Heart left ventricle (tissue), 16 donors: ENCODE measurements around the gene TRIM7. TPM values are rescaled to one million over a fixed set of nuclear protein-coding genes. Genes with fewer than 3 reads are reported as not detected.

Experiments
- ATAC-seq, 4 donors: fragments of 200-7000 bp; cut with Tn5 transposase; one replicate each; pipeline ENCODE4 v1.9.1; 2020 to 2022; ENCODE audit warnings: moderate library complexity in 4 of 4, mild to moderate bottlenecking in 3 of 4, moderate number of reproducible peaks in 1 of 4
- DNase-seq, 5 donors: peaks; one replicate each; pipeline ENCODE4 v3.0.0-alpha.2; 2020
- H3K27ac ChIP-seq, 12 donors: fragments of 200-600 bp; sonication (generic) in 4 of 12; one replicate each; pipeline versions ENCODE4 v1.5.0 to v1.8.0; 2016 to 2022; ENCODE audit warnings: mild to moderate bottlenecking in 2 of 12
- H3K27me3 ChIP-seq, 9 donors: fragments of 200-600 bp; sonication (generic) in 2 of 9; one replicate each; pipeline versions ENCODE4 v1.5.1 to v1.8.0; 2016 to 2022; ENCODE audit warnings: mild to moderate bottlenecking in 3 of 9
- H3K36me3 ChIP-seq, 9 donors: fragments of 200-600 bp; sonication (generic) in 2 of 9; one replicate each; pipeline versions ENCODE4 v1.5.0 to v1.8.0; 2018 to 2022; ENCODE audit warnings: mild to moderate bottlenecking in 2 of 9
- H3K4me1 ChIP-seq, 12 donors: fragments of 200-600 bp; sonication (generic) in 4 of 12; one replicate each; pipeline versions ENCODE4 v1.5.0 to v1.8.0; 2016 to 2022; ENCODE audit warnings: mild to moderate bottlenecking in 3 of 12
- H3K4me3 ChIP-seq, 12 donors: fragments of 200-600 bp; sonication (generic) in 4 of 12; one replicate each; pipeline versions ENCODE4 v1.5.0 to v1.8.0; 2017 to 2022; ENCODE audit warnings: mild to moderate bottlenecking in 9 of 12, moderate library complexity in 4 of 12
- H3K9me3 ChIP-seq, 12 donors: fragments of 200-600 bp; sonication (generic) in 4 of 12; one replicate each; pipeline versions ENCODE4 v1.5.0 to v1.8.0; 2016 to 2022; ENCODE audit warnings: mild to moderate bottlenecking in 1 of 12
- CTCF ChIP-seq, 12 donors: fragments of 200-600 bp; sonication (generic) in 4 of 12; IDR thresholded peaks; one replicate each; pipeline versions ENCODE4 v1.5.0 to v1.8.0; 2018 to 2022; ENCODE audit warnings: antibody characterized with exemption in 12 of 12, mild to moderate bottlenecking in 5 of 12
- POLR2A ChIP-seq, 2 donors: fragments of 450-650 bp; IDR thresholded peaks; one replicate each; pipeline ENCODE4 v1.6.1; 2017; ENCODE audit warnings: antibody characterized with exemption in 2 of 2, mild to moderate bottlenecking in 2 of 2, moderate library complexity in 2 of 2
- WGBS, 4 donors: extraction: QIAGEN DNeasy Blood & Tissue Kit in 2 of 4; methylation state at CpG; one replicate each; pipeline versions ENCODE4 v1.1.5 to v1.1.7; 2013 to 2018; 5-methylcytosine and 5-hydroxymethylcytosine counted together
- intact Hi-C, 10 donors: fragments of 100-400 bp; cut with DNase I; formaldehyde crosslinking; loops; one replicate each; pipeline versions ENCODE4 v1.11.1 to v1.14.2; 2022
- polyA plus RNA-seq, 2 donors: library from polyadenylated mRNA; stranded (reverse); fragments of 200-250 nt; gene quantifications; one replicate each; pipeline ENCODE4 v1.2.3, GENCODE V29; 2013
- total RNA-seq, 9 donors: library from RNA; depleted of rRNA in 2 of 9; stranded (reverse); fragments of >200 nt in 2 of 9; fragmentation: NEBNext Ultra II Directional in 3 of 9; extraction: Animal tissue kit (Norgen Biotek cat#: 25700) in 3 of 9; gene quantifications; one replicate each; pipeline versions ENCODE4 v1.1.0 to v1.2.4, GENCODE V29; 2016 to 2023
- donor health status: ischemic (EF 13 %, LVEDD 7.1; RV severe dilation, severe dysfunction).
- donor health status: healthy with polysubstance abuse.
- donor health status: DM: no; HTN: yes; CAD: no.
- donor health status: DM: no; HTN: no; CAD: no.
- donor health status: ischemic (EF 25% LVEDD 6.9; RV normal size, moderate dysfunction).
- donor health status: ischemic (EF 25% LVEDD 5.7; RV mildly dilated, moderate dysfunction).
- donor health status: healthy.
- donor health status: DM: yes; HTN: yes; CAD: no.
- donor health status: ischemic (EF 35%, LVEDD 5.7; RV mildly dilated, moderate dysfunction).
- donor health status: nonischemic (EF 11% LVEDD 7.7; RV severe dilation, severe dysfunction).
- donor health status: DM: yes; HTN: yes; CAD: no.
- donor health status: PGD.
- donor health status: ischemic (EF 29% LVEDD 5.4; RV normal size, mild dysfunction).
- donor health status: nonischemic (EF 23%, LVEDD 6.1; RV moderate dilation, normal function).

Gene TRIM7
- total and polyA plus RNA-seq, 11 donors, result 3.6 to 11.0 (median 6.7) TPM

- intact Hi-C loops, result no loop called here
- no peak overlapping the region for H3K27ac ChIP-seq
- WGBS, 4 donors, result 65 to 79% (median 77%) methylated on average over 9 of the region's 9 CpGs
- TF ChIP-seq CTCF (IDR thresholded peaks at IDR 0.05) (no peak), POLR2A (IDR thresholded peaks at IDR 0.05) (no peak)
- H3K27me3 ChIP-seq, result no peaks in the 10 kb centered on the region
- no peak overlapping the region for H3K4me3 ChIP-seq
- ATAC-seq (no peak), DNase-seq (peak in 1 of 5 donors; percentile 12)
- H3K9me3 ChIP-seq, result no peaks in the 10 kb centered on the region
- peaks cover 0 to 6% (median 0%) of the 10 kb centered on the region in 9 donors for H3K36me3 ChIP-seq
- peaks cover 0 to 17% (median 5%) of the 10 kb centered on the region in 12 donors for H3K4me1 ChIP-seq
Measured at GRCh38 chr5:181198905-181199519, 6.0 kb downstream of the TRIM7 start.

- 76 to 85% (median 80%) methylated on average over 12 of the region's 12 CpGs for WGBS, 4 donors
- ATAC-seq, result no peak
- peak in 1 of 5 donors; percentile 42 for DNase-seq
- Histone ChIP-seq H3K4me3 (no peak overlapping the region), H3K27ac (no peak overlapping the region), H3K9me3 (no peaks in the 10 kb centered on the region), H3K36me3 (peaks cover 0 to 6% (median 0%) of the 10 kb centered on the region in 9 donors), H3K4me1 (peaks cover 0 to 15% (median 4%) of the 10 kb centered on the region in 12 donors), H3K27me3 (no peaks in the 10 kb centered on the region)
- no peak for TF ChIP-seq POLR2A (IDR thresholded peaks at IDR 0.05)
- TF ChIP-seq CTCF (IDR thresholded peaks at IDR 0.05), result no peak
- intact Hi-C loops, result no loop called here
Measured at GRCh38 chr5:181198106-181198685, 6.8 kb downstream of the TRIM7 start.

GRCh38 chr5:181197326-181197951, 7.6 kb downstream of the TRIM7 start:
- DNase-seq, result peak in 1 of 5 donors; percentile 43
- H3K36me3 ChIP-seq, result peaks cover 0 to 6% (median 0%) of the 10 kb centered on the region in 9 donors
- H3K27ac ChIP-seq, result no peak overlapping the region
- H3K4me1 ChIP-seq, result peaks cover 0 to 22% (median 9%) of the 10 kb centered on the region in 12 donors
- no peak overlapping the region for H3K4me3 ChIP-seq
- H3K27me3 ChIP-seq, result no peaks in the 10 kb centered on the region
- TF ChIP-seq POLR2A (IDR thresholded peaks at IDR 0.05) (no peak), CTCF (IDR thresholded peaks at IDR 0.05) (no peak)
- H3K9me3 ChIP-seq, result no peaks in the 10 kb centered on the region
- no peak for ATAC-seq
- intact Hi-C loops, result no loop called here
- 69 to 83% (median 76%) methylated on average over 8 of the region's 8 CpGs for WGBS, 4 donors

GRCh38 chr5:181195249-181195761, 9.7 kb downstream of the TRIM7 start:
- intact Hi-C loops, result no loop called here
- ATAC-seq, result no peak
- DNase-seq, result no peak
- Histone ChIP-seq H3K9me3 (no peaks in the 10 kb centered on the region), H3K36me3 (peaks cover 0 to 6% (median 0%) of the 10 kb centered on the region in 9 donors), H3K27me3 (no peaks in the 10 kb centered on the region), H3K4me3 (no peak overlapping the region), H3K4me1 (peaks cover 0 to 30% (median 12%) of the 10 kb centered on the region in 12 donors), H3K27ac (no peak overlapping the region)
- 81 to 84% (median 84%) methylated on average over 26 to 45 of the region's 45 CpGs for WGBS, 4 donors
- TF ChIP-seq CTCF (IDR thresholded peaks at IDR 0.05) (no peak), POLR2A (IDR thresholded peaks at IDR 0.05) (no peak)
